Subcutaneous adipose tissue (tissue), 4 donors: ENCODE measurements around the gene PRAC2. TPM values are rescaled to one million over a fixed set of nuclear protein-coding genes. Genes with fewer than 3 reads are reported as not detected.

Source experiments
- CTCF ChIP-seq: fragments of 450-650 bp; IDR thresholded peaks from one replicate; pipeline ENCODE4 v1.5.1; 2016; ENCODE audit warnings: low read depth, mild to moderate bottlenecking, control low read depth, antibody characterized with exemption, moderate library complexity
- total RNA-seq, 4 donors: library from RNA; depleted of rRNA; stranded (reverse); fragments of >200 nt; gene quantifications; one replicate each; pipeline ENCODE4 v1.1.0, GENCODE V29; 2016

PRAC2 gene
- total RNA-seq, 4 donors from 2014 or later: 2.9 to 7.9 TPM; not detected in 2

GRCh38 chr17:48718227-48718760 lies 4.7 kb upstream of the PRAC2 start:
- TF ChIP-seq CTCF: no peak

GRCh38 chr17:48718761-48719641 lies 4.0 kb upstream of the PRAC2 start:
- TF ChIP-seq CTCF: no peak

DNA sequence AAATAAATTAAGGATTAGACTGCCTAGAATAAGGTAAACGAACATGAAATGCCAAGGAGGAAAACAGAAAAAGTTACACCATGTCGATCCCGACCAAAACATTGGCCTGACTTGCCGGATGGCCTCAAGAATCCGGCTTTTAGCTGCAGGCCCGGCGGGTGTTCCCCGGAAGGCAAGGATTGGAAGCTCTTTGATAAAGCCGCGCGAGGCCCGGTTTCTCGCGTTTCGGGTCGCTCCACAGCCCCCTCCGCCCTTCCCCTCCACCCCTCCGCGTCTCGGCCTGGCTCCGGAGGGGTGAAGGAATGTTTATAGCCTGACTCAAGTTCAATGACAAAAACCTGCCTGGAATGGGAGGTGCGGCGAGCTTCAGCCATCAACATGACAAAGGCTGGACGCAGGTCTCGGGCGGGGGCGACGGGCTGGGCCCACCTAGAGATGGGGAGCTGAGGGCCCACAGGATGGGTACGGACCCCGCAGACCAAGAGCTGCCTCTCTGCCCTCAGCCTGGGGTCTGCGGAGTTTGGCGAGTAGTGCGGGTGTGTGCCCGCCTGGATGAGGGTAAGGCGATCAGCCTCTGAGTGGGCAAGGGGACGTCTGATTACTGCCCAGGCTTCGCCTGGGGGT lies 3.2 kb upstream of the PRAC2 start:
- no peak for TF ChIP-seq CTCF

DNA sequence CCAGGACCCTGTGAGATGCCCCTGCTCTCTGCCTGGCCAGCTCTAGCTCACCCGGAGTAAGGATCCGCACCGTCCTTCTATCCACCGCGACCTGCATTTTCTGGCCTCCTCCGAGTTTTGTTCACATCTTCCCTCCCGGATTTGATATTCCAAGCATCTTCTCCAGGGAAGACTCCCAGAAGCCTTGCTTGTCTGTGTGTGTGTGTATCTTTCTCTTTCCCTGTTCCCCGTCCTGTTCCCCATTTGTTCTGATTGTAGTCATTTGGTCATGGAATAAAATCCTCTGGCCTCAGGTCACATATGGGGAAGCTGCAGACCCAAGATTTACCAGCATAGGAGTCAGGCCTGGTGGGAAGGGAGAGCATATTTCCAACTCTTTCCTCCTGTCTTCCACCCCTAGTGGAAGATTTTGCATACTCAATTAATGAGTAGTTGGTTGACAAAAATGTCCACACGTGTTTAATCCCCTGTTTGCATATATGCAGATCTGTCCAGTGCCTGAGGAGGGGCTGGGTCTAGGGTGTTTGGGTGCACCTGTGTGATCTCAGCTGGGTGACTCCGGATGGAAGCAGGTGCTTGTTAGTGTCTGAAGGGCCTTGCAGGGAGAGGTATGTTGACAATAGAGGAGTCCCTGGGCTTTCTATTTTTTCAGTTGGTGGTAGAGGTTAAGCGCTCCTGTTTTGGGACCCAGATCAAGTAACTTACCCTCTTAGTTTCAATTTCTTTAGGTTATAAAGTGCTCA lies 2.5 kb upstream of the PRAC2 start:
- TF ChIP-seq CTCF: no peak

DNA sequence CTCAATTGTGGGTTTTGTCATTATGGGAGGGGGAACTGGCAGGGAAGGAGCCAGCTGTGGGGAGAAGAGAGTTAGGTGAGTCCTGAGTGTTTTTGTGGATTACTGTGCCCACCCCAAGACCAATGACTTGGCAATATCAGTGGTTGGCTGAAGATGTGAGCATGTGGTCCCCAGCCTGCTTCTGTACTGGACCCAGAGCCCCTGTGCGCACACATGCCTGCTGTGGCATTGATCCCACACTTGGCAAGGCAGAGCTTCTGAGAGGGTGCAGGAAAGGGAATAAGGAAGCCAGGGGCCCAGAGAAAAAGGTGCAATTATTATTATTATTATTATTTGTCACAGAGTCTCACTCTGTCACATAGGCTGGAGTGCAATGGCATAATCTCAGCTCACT lies 2.0 kb upstream of the PRAC2 start:
- TF ChIP-seq CTCF: no peak

DNA sequence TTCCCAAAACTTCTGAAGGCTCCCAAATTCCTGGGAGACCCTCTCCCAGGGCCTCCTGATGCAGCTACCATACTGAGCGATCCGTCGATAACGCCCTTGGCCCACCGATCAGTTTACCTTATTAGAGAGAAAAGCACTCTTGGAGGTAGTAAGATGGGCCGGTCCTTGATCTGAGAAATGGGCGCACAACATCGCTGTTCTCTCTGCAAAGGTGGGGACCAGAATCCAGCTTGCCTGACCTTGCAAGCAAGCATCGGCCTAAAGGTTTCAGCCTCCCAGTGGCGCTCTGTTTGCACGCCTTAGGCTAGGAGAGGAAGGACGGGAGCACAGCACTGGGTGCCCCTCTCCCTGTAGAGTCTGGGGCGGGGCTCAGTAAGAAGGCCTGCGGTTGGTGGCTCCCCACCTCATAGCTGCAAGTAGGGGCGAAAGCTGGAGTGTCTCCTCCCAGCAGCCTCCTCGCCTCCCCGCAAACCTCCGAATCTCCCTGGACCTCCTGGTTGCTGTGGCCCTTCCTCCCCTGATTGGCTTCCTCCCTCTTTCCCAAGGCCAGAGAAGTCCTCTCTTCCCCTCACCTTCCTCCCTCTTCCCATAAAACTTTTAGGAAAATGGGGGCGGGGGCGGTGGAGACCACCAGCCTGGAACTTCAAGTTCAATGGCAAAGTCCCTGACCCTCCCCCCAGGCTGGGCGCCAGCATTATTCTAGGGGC lies 631 bp upstream of the PRAC2 start, which contains the start of gene PRAC1:
TSS of gene PRAC1 (minus strand) at position 318 of the 707 bp plus-strand sequence. CDS start at position 192, 126 bp downstream.
- TF ChIP-seq CTCF: no peak
